NB4 (cell line): ENCODE results near the gene ATP5MC2.

Experiments
- DNase-seq: peaks from one replicate; pipeline ENCODE4 v3.0.0; 2010; ENCODE audit warnings: low read depth
- H3K4me3 ChIP-seq: one replicate; pipeline ENCODE4 v1.5.1; 2011; ENCODE audit warnings: mild to moderate bottlenecking, low read depth, low read length, moderate library complexity
- MYC ChIP-seq: IDR thresholded peaks from 2 replicates; pipeline ENCODE4 v1.6.1; 2011; ENCODE audit warnings: low read depth, low read length
- POLR2A ChIP-seq: IDR thresholded peaks from 2 replicates; pipeline ENCODE4 v1.6.1; 2011; ENCODE audit warnings: mild to moderate bottlenecking; ENCODE audit not compliant: insufficient read length; ENCODE audit errors: extremely low read depth
- TF ChIP-seq, protein P1 (sequence below): IDR thresholded peaks from one replicate; pipeline ENCODE4 v1.5.1; 2012; ENCODE audit warnings: low read depth, low read length
- TF ChIP-seq, protein P2 (sequence below): IDR thresholded peaks from 2 replicates; pipeline ENCODE4 v1.6.1; 2011; ENCODE audit warnings: low read depth, low read length

The ATP5MC2 gene

DNA sequence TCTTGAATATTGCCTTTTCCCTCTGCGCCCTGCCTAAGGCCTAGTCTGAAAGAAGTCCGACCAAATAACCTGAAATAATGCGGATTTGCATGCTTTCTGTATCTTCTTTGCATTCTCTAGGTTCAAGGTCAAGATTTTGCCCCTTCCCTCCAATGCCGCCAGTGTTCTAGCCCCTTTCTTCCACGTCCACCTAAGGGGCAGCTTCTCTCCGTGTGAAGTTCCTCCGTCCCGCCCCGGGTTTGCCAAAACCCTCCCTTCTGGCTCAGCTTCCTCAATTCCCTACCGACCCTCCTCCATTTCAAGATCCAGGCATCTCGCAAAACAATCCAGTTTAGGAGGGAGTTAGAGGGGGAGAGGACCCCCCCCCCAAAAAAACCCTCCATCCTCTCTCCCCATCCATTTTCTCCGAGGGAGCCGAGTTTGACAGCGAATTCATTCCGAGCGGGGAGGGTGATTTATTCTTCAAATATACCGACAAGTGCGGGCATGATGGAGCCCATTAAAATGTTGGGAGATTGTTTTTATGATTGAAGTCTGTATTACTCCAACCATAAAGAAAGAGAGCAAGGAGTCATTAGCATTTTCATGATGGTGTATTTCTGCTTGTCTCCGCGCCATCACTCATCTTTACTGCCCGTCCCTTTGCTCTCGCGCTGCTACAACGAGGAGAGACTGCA, 20.9 kb upstream of the ATP5MC2 start:
- TF ChIP-seq POLR2A (no peak), MYC (no peak)
- TF ChIP-seq, protein P1, sequence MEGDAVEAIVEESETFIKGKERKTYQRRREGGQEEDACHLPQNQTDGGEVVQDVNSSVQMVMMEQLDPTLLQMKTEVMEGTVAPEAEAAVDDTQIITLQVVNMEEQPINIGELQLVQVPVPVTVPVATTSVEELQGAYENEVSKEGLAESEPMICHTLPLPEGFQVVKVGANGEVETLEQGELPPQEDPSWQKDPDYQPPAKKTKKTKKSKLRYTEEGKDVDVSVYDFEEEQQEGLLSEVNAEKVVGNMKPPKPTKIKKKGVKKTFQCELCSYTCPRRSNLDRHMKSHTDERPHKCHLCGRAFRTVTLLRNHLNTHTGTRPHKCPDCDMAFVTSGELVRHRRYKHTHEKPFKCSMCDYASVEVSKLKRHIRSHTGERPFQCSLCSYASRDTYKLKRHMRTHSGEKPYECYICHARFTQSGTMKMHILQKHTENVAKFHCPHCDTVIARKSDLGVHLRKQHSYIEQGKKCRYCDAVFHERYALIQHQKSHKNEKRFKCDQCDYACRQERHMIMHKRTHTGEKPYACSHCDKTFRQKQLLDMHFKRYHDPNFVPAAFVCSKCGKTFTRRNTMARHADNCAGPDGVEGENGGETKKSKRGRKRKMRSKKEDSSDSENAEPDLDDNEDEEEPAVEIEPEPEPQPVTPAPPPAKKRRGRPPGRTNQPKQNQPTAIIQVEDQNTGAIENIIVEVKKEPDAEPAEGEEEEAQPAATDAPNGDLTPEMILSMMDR, result no peak
- TF ChIP-seq, protein P2, sequence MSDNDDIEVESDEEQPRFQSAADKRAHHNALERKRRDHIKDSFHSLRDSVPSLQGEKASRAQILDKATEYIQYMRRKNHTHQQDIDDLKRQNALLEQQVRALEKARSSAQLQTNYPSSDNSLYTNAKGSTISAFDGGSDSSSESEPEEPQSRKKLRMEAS, result no peak
- no peak overlapping the region for H3K4me3 ChIP-seq
- no peak for DNase-seq

DNA sequence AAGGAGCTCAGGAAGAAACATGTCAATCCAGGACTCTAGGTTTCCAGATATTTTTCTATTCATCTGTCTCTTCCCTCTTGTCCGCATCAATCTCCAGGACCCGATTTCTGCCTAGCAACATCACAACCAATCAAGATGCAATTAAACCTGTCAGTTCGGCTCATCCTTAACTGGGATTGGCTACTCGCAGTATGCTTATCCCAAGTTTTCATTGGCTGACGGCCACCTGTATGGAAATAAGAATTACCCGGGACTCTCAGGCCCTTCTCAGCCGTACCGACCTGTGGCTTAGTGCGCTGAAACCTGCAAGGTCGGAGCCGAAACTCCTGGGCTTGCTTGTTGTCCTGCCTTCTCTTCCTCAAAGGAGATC, 20.4 kb upstream of the ATP5MC2 start:
- TF ChIP-seq MYC (no peak), POLR2A (no peak)
- TF ChIP-seq, protein P1, result no peak
- TF ChIP-seq, protein P2, result no peak
- no peak overlapping the region for H3K4me3 ChIP-seq
- peak; percentile 64 for DNase-seq

DNA sequence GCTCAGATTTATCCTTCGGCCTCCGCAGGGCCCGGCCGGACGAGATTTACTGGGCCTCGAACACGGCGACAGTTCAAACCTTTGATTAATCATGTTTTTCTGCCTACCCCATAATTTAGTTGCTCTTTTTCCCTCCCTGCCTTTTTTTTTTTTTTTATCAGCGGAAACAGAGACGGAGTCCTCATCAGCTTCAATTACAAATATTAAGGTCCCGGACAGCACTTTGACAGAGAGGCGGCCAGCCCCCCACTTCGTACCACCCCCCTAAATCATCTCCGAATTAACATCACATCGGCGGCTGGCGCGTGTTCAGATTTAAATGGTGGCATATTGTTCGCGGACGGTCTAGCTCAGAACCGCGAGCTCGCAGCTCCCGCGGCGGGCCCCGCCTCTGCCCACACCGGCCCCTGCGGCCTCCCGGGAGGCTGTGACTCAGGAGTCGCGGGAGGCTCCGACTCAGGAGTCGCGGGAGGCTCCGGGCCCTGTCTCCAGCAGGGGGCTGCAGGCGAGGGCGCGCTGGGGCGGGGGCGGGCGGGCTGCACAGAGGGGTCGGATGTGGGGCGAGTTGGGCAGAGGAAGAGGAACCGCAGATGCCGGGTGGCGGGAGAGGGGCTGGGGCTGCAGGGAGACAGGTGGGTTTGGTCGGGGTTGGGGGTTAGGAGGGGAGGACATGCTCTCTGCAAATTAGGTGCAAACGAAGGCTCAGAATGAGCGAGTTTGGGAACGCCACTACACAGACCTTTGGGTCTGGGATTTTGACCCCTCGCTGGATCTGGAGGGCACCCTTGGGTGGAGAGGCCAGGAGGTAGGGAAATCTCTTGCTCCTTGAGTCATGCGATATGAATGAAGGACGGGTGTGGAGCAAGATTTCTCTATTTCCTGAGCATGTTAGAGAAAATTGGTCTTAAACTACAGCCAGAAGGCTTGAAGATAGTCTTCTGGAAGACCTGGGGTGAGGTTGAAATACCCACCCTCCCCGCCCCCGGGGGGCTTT, 19.6 kb upstream of the ATP5MC2 start:
- TF ChIP-seq, protein P1, result peak; percentile 23
- TF ChIP-seq MYC, result no peak
- H3K4me3 ChIP-seq, result no peak overlapping the region
- peak; percentile 81 for DNase-seq

DNA sequence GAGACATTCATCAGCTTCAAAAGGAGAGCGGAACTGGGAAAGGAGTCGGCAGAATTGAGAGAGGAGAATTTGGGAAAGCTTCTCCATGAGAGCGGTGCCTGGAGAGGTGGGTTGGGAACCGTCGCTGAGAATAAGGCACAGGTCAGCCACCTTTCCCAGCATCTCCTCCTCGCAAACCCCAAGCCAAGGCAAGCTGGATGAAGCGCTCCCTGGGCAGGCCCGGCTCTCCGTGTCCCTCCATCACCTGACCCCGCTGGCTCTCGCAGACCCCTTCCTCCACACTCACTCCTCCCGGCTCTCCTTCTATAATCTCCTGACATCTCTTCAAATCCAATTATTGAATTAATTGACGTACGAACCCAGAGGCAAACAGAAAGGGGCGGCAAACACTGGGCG, 18.9 kb upstream of the ATP5MC2 start:
- no peak for TF ChIP-seq POLR2A
- TF ChIP-seq MYC, result no peak
- TF ChIP-seq, protein P2, result no peak
- TF ChIP-seq, protein P1, result no peak
- no peak overlapping the region for H3K4me3 ChIP-seq
- DNase-seq, result no peak

DNA sequence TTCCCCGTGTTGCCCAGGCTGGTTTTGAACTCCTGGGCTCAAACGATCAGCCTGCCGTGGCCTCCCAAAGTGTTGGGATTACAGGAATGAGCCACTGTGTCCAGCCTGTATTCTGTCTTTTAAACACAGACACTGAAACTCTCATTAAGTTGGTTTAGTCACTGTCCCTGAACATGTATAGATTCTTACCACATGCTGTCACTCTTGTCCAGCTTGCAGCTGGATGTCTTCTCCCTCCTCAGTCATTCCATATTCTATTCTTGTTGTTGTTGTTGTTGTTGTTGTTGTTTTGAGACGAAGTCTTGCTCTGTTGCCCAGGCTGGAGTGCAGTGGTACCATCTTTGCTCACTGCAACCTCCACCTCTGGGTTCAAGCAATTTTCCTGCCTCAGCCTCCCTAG, 12.3 kb upstream of the ATP5MC2 start:
- no peak for TF ChIP-seq MYC
- TF ChIP-seq, protein P2, result no peak
- TF ChIP-seq, protein P1, result no peak
- TF ChIP-seq POLR2A, result no peak
- H3K4me3 ChIP-seq, result no peak overlapping the region
- no peak for DNase-seq
